HG03565 (cell line): ENCODE data around the gene NR2F6.
"Not testable (repeated sequence)": the region's sequence is repeated elsewhere in the genome, so short reads cannot be mapped to it uniquely, and the experiment has no call there.

Experiments used
- ATAC-seq: cut with Tn5 transposase; IDR thresholded peaks from one replicate; pipeline ENCODE4 v1.9.1; 2021; ENCODE audit warnings: mild to moderate bottlenecking, moderate library complexity; ENCODE audit not compliant: unreplicated experiment

NR2F6 gene

GRCh38 chr19:17213334-17213733 is 32.4 kb downstream of the NR2F6 start:
- ATAC-seq: no peak

GRCh38 chr19:17211547-17212446 is 33.9 kb downstream of the NR2F6 start:
- no peak for ATAC-seq

- ATAC-seq: no peak
Measured at GRCh38 chr19:17210296-17210695, 35.4 kb downstream of the NR2F6 start.

GRCh38 chr19:17209126-17210036 is 36.3 kb downstream of the NR2F6 start:
- no peak for ATAC-seq

- ATAC-seq: no peak
Measured at GRCh38 chr19:17206736-17207581, 38.8 kb downstream of the NR2F6 start.

GRCh38 chr19:17205237-17206140 is 40.2 kb downstream of the NR2F6 start:
- no peak for ATAC-seq

- ATAC-seq: no peak
Measured at GRCh38 chr19:17202713-17203112, 43.0 kb downstream of the NR2F6 start.

GRCh38 chr19:17202249-17202648 is 43.5 kb downstream of the NR2F6 start:
- no peak for ATAC-seq

- ATAC-seq: no peak
Measured at GRCh38 chr19:17200408-17201079, 45.2 kb downstream of the NR2F6 start.

GRCh38 chr19:17197666-17198065 is 48.1 kb downstream of the NR2F6 start:
- no peak for ATAC-seq

- ATAC-seq: no peak
Measured at GRCh38 chr19:17196610-17197009, 49.1 kb downstream of the NR2F6 start.

- ATAC-seq: no peak
Measured at GRCh38 chr19:17195106-17195505, 50.6 kb downstream of the NR2F6 start.

- no peak for ATAC-seq
Measured at GRCh38 chr19:17194608-17195007, 51.1 kb downstream of the NR2F6 start.

- ATAC-seq: no peak
Measured at GRCh38 chr19:17192751-17193150, 53.0 kb downstream of the NR2F6 start.

- not testable (repeated sequence) for ATAC-seq
Measured at GRCh38 chr19:17191736-17192135, 54.0 kb downstream of the NR2F6 start.

- ATAC-seq: no peak
Measured at GRCh38 chr19:17185590-17185989, 60.1 kb downstream of the NR2F6 start.

- ATAC-seq: no peak
Measured at GRCh38 chr19:17184371-17184841, 61.3 kb downstream of the NR2F6 start.

- no peak for ATAC-seq
Measured at GRCh38 chr19:17183858-17184321, 61.8 kb downstream of the NR2F6 start.

GRCh38 chr19:17183271-17183761 is 62.4 kb downstream of the NR2F6 start:
- no peak for ATAC-seq
